Measurements from ENCODE around the gene MYOZ2.
"Not testable (repeated sequence)": the region's sequence is repeated elsewhere in the genome, so short reads cannot be mapped to it uniquely, and the experiment has no call there.

The MYOZ2 gene

DNA sequence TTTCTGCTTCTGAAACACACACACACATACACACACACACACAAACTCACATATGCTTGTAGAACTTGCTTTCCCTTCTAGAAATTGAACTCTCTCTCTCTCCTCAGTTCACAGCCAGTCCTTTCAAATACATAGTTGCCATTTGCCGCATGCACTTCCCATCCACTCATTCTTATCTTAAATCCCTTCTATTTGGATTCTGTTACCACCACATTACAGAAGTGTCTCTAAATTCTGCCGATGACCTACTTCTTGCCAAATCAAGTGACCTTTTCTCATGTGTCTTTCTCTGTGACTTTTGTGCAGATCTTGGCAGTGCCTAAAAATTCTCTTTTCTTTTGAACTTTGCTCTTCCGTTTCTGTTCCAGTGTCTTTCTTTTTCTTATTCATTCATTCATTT lies 7.5 kb upstream of the MYOZ2 start:
- no peak for DNase-seq (ENCODE audit: low spot score)

GRCh38 chr4:119130365-119131065 lies 5.1 kb upstream of the MYOZ2 start:
- DNase-seq (ENCODE audit: low spot score), result no peak

DNA sequence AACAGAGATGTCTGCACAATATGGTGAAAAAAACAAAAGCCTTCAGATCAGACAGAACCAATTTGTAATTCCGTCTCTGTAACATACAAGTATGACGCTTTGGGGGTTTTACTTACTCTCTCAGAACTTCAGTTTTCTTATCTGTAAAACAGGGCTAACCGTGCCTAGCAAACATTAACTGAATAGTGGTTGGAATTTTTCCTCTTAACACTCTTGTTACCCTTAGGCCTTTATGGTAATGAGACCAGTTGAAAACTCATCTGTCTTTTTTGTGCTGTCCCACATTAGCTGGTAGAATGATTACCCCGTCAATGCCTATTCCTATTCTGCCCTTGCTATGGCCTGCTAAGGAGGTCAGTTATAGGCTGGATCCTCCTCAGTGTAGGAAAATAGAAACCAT lies 4.5 kb upstream of the MYOZ2 start:
- no peak for DNase-seq (ENCODE audit: low spot score)

- DNase-seq (ENCODE audit: low spot score), result no peak
Observed at GRCh38 chr4:119132306-119132705, 3.3 kb upstream of the MYOZ2 start.

DNA sequence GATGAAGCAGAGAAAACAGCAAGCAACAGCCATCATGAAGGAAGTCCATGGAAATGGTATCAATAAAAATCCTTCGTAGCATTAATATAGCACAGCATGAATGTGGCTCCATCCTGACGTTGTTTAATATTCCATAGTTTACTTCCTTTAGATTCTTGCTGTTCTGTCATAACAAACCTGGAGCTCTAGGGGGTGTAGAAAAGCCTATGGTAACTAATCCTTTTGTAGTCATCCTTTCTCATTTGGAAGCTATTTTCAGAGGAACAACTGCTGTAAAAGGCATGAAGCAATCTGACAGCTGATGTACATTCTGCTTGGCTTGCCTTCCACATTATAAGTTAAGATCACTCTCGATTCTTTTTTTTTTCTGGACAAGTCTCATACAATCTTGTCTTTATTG lies 914 bp downstream of the MYOZ2 start:
- DNase-seq (ENCODE audit: low spot score), result no peak

DNA sequence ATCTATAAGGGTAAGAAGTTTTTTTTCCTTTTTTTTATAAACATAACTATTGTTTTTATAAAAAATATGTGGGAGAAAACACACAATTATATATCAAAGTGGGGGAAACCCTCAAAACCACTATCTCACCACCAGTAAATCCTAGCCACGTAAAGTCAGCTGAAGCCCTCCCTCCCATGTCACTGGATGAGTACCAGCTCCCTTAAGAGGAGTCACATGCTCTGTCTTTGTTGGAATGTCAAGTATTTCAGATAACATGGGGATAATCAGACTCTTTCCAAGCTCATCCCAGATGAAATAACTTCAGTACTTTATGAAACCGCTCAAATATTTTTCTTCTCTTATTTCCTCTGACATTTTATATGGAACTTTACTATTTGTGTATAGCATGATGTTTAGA lies 2.4 kb downstream of the MYOZ2 start:
- DNase-seq (ENCODE audit: low spot score), result no peak

DNA sequence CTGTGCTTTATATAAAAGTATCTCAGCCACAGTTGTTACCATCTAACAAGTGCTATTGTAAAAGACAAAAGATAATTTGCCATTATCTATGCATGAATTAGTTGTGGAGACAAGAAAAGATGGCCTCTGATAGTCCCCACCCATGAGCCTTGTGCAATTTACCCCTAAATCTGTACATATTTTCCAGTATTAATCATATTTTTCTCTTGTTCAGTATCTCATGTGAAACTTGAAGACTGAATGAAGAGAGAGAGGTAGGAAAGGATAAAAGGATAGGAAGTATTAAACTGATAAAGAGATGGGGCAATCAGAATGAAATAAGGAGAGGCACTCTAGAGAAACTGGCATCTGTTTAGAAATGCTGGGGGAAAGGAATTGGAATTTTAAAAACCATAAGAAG lies 3.7 kb downstream of the MYOZ2 start:
- DNase-seq (ENCODE audit: low spot score), result no peak

GRCh38 chr4:119139822-119140252 lies 4.2 kb downstream of the MYOZ2 start:
- DNase-seq (ENCODE audit: low spot score), result no peak

- not testable (repeated sequence) for DNase-seq (ENCODE audit: low spot score)
Observed at GRCh38 chr4:119141283-119141682, 5.7 kb downstream of the MYOZ2 start.

GRCh38 chr4:119142833-119143232 lies 7.2 kb downstream of the MYOZ2 start:
- no peak for DNase-seq (ENCODE audit: low spot score)

DNA sequence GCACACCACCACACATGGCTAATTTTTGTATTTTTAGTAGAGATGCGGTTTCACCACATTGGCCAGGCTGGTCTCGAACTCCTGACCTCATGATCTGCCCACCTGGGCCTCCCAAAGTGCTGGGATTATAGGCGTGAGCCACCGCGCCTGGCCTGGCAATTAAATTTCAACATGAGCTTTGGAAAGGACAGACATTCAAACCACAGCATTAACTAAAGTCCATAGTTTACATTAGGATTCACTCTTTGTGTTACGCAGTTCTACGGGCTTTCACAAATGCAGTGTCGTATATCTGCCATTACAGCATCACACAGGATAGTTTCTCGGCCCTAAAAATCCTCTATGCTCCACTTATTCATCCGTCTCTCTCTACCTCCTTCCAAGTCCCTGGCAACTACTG lies 7.7 kb downstream of the MYOZ2 start:
- not testable (repeated sequence) for DNase-seq (ENCODE audit: low spot score)

DNA sequence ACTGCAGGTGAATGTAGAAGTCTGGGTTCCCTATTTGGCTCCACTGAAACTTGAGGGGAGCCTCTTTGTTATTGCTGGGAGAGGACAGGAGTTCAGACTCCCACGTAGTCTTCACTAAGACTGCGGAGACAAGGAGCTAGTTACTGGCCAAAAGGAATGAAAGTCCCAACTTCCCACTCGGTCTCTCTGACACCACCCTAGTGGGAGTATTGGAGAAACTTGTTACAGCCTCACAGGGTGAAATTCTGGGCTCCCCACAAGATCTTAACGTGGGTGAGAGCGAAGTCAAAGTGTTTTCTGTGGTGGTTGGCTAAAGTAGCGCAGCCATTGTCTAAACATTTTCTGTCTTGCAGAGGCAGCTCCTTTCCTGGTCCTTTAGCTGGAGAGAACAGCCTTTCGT lies 13.5 kb downstream of the MYOZ2 start:
- DNase-seq (ENCODE audit: low spot score), result no peak

DNA sequence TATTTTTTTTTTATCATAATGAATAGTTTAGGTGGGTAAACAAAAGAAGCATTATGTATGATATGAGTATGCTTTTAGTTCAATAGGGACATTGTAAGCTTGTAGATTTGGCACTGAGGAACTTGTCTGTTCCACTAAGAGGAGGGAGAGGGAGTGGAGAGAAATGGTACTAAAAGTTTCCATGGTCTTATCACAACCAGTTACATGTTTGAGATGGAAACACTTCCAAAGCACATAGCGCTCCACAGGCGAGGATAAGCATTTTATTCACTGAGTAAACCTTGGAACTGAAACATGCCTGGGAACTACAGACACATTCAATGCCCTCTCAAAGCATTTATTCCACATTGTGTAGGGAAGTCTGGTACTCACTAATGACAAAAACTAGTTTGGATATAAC lies 15.5 kb downstream of the MYOZ2 start:
- DNase-seq (ENCODE audit: low spot score), result no peak

GRCh38 chr4:119152741-119153140 lies 17.1 kb downstream of the MYOZ2 start:
- DNase-seq (ENCODE audit: low spot score), result no peak

DNA sequence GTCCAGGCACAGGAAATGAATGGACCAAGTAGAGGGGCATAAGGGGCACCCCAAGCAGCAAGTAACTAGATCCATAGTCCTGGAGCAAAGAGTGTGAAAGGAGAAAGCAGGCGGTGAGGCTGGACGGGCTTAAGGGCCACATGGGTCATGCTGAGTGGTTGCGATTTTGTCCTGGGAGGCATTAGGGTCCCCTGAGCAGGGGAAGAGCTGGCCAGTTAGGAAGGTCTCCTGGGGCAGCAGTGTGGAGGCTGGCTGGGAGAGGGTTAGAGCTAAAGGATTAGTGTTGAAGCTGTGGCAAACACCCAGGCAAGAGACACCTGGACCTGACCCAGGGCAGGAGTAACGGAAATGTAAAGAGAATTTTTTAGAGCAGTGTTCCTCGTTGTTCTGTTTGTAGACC lies 26.5 kb downstream of the MYOZ2 start:
- no peak for DNase-seq (ENCODE audit: low spot score)

- DNase-seq (ENCODE audit: low spot score), result no peak
Observed at GRCh38 chr4:119165767-119166166, 30.1 kb downstream of the MYOZ2 start.

GRCh38 chr4:119170195-119170594 lies 34.6 kb downstream of the MYOZ2 start:
- DNase-seq (ENCODE audit: low spot score), result no peak

GRCh38 chr4:119172223-119172622 lies 36.6 kb downstream of the MYOZ2 start:
- DNase-seq (ENCODE audit: low spot score), result no peak

GRCh38 chr4:119173729-119174361 lies 38.2 kb downstream of the MYOZ2 start:
- not testable (repeated sequence) for DNase-seq (ENCODE audit: low spot score)

GRCh38 chr4:119179011-119179410 lies 43.4 kb downstream of the MYOZ2 start:
- no peak for DNase-seq (ENCODE audit: low spot score)

DNA sequence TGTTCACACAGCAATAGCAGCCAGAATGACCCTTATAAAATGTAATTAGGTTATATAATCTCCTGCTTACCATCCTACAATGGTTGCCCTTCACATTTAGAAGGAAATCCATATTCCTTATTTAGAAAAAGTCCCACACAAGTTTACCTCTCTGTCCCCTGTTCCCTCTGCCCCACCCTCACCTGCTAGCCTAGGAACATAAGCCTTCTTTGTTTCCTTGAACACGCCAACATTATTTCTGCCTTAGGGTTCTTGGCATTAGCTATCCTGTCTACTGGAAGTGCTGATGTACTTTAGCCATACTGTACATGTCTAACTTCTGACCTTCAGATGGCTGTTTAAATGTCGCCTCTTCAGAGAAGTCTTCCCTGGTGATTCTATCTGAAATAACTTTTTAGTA lies 48.5 kb downstream of the MYOZ2 start:
- DNase-seq (ENCODE audit: low spot score), result no peak

GRCh38 chr4:119189638-119190037 lies 54.0 kb downstream of the MYOZ2 start:
- no peak for DNase-seq (ENCODE audit: low spot score)

DNA sequence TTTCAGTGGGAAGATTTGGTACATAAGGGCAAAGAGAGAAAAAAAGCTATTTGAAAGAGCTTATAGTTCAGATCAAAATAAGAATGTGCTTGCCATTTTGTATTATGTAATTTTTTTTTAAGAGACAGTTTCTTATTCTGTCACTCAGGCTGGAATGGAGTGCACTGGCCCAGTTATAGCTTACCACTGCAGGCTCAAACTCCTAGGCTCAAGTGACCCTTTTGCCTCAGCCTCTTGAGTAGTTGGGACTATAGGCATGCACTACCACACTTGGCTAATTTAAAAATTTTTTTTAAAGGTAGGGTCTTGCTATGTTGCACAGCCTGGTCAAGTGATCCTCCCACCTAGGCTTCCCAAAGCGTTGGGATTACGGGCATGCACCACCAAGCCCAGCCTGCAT lies 54.7 kb downstream of the MYOZ2 start:
- no peak for DNase-seq (ENCODE audit: low spot score)

DNA sequence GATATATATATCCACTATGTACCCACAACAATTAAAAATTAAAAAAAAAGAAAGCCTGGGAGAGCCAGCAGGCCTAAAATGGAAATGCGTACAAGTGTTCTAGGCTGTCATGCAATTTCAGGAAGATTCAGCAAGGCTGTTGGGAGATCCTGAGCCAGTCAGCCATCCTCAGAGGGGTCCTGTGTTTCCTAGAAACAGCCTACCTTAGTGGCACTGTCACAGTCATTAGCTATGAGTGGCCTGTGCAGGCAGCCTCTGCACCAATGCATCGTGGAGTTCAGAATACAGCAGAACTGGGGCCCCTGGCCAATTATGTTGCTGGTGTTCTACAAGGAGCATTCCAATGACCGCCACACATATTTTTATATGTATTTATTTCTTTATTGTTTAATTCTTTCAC lies 55.9 kb downstream of the MYOZ2 start:
- no peak for DNase-seq (ENCODE audit: low spot score)

All from HuH-7 (cell line).